ENCODE measurements around the gene UBN2. TPM values are rescaled to one million over a fixed set of nuclear protein-coding genes. Genes with fewer than 3 reads are reported as not detected.

The UBN2 gene
- polyA plus RNA-seq, 1 donor (not counting 4 experiments of a cell fraction or from before 2014, with no cell fraction given), result 3.0 TPM

- Histone ChIP-seq H3K4me1 (ENCODE audit: control insufficient read depth, extremely low read depth, insufficient read depth, low read length) (no peaks in the 10 kb centered on the region), H3K9me3 (ENCODE audit: control insufficient read depth, low read depth, low read length) (no peaks in the 10 kb centered on the region), H3K9me1 (ENCODE audit: control insufficient read depth, extremely low read depth, insufficient read depth, low read length) (no peaks in the 10 kb centered on the region), H3K4me3 (ENCODE audit: control insufficient read depth in 2 of 3, extremely low read depth in 1 of 3, insufficient read depth in 2 of 3, low read depth in 1 of 3, low read length in 3 of 3) (no peak overlapping the region), H4K20me1 (ENCODE audit: control insufficient read depth, extremely low read depth, insufficient read depth, low read length) (no peaks in the 10 kb centered on the region), H3K27me3 (ENCODE audit: control insufficient read depth, extremely low read depth, insufficient read depth, low read length) (no peaks in the 10 kb centered on the region), H3K9ac (ENCODE audit: control insufficient read depth, extremely low read depth, insufficient read depth, low read length) (no peak overlapping the region), H3K4me2 (ENCODE audit: control insufficient read depth, extremely low read depth, insufficient read depth, low read depth, low read length) (no peak overlapping the region), H2AFZ (ENCODE audit: control insufficient read depth, low read length) (no peak overlapping the region), H3K79me2 (ENCODE audit: control insufficient read depth, insufficient read depth, low read length) (no peaks in the 10 kb centered on the region), H3K36me3 (ENCODE audit: control insufficient read depth in 2 of 2, extremely low read depth in 1 of 2, insufficient read depth in 2 of 2, low read length in 2 of 2) (peaks cover 0 to 2% of the 10 kb centered on the region in 2 experiments), H3K27ac (ENCODE audit: control insufficient read depth, insufficient read depth, low read length) (no peak overlapping the region)
- no peak for DNase-seq (ENCODE audit: low read depth, low spot score)
- dilution Hi-C loops (cut with MboI; ENCODE audit: extremely low pct_ligation_motif_present, low sequenced_read_pairs), result no loop called here
- TF ChIP-seq EZH2 (IDR thresholded peaks at IDR 0.05; ENCODE audit: low read length), result no peak
- TF ChIP-seq CTCF (optimal IDR thresholded peaks at IDR 0.05 in 1 of 3, IDR thresholded peaks at IDR 0.05 in 1 of 3, conservative IDR thresholded peaks at IDR 0.05 in 1 of 3; ENCODE audit: extremely low read depth in 1 of 3, insufficient read depth in 2 of 3, low read length in 3 of 3), result no peak
- FAIRE-seq, result no peak
Observed at GRCh38 chr7:139351027-139351426, 120.0 kb downstream of the UBN2 start.

GRCh38 chr7:139354729-139355128 is 123.7 kb downstream of the UBN2 start:
- H3K79me2 ChIP-seq (ENCODE audit: control insufficient read depth, insufficient read depth, low read length), result peaks cover 2% of the 10 kb centered on the region
- no peaks in the 10 kb centered on the region for H3K27me3 ChIP-seq (ENCODE audit: control insufficient read depth, extremely low read depth, insufficient read depth, low read length)
- H3K36me3 ChIP-seq (ENCODE audit: control insufficient read depth in 2 of 2, extremely low read depth in 1 of 2, insufficient read depth in 2 of 2, low read length in 2 of 2), result no peaks in the 10 kb centered on the region
- no peaks in the 10 kb centered on the region for H4K20me1 ChIP-seq (ENCODE audit: control insufficient read depth, extremely low read depth, insufficient read depth, low read length)
- H3K9ac ChIP-seq (ENCODE audit: control insufficient read depth, extremely low read depth, insufficient read depth, low read length), result no peak overlapping the region
- no peak overlapping the region for H3K4me3 ChIP-seq (ENCODE audit: control insufficient read depth in 2 of 3, extremely low read depth in 1 of 3, insufficient read depth in 2 of 3, low read depth in 1 of 3, low read length in 3 of 3)
- H3K27ac ChIP-seq (ENCODE audit: control insufficient read depth, insufficient read depth, low read length), result no peak overlapping the region
- no peaks in the 10 kb centered on the region for H3K9me1 ChIP-seq (ENCODE audit: control insufficient read depth, extremely low read depth, insufficient read depth, low read length)
- no peak for TF ChIP-seq EZH2 (IDR thresholded peaks at IDR 0.05; ENCODE audit: low read length)
- no peak for TF ChIP-seq CTCF (optimal IDR thresholded peaks at IDR 0.05 in 1 of 3, IDR thresholded peaks at IDR 0.05 in 1 of 3, conservative IDR thresholded peaks at IDR 0.05 in 1 of 3; ENCODE audit: extremely low read depth in 1 of 3, insufficient read depth in 2 of 3, low read length in 3 of 3)
- no peak for FAIRE-seq
- H3K4me2 ChIP-seq (ENCODE audit: control insufficient read depth, extremely low read depth, insufficient read depth, low read depth, low read length), result no peak overlapping the region
- dilution Hi-C loops (cut with MboI; ENCODE audit: extremely low pct_ligation_motif_present, low sequenced_read_pairs), result no loop called here
- DNase-seq (ENCODE audit: low read depth, low spot score), result no peak
- H3K9me3 ChIP-seq (ENCODE audit: control insufficient read depth, low read depth, low read length), result no peaks in the 10 kb centered on the region
- no peak overlapping the region for H2AFZ ChIP-seq (ENCODE audit: control insufficient read depth, low read length)
- H3K4me1 ChIP-seq (ENCODE audit: control insufficient read depth, extremely low read depth, insufficient read depth, low read length), result peaks cover 3% of the 10 kb centered on the region

Data from keratinocyte (primary cell).